ENCODE data around the gene SRPX2. TPM values are rescaled to one million over a fixed set of nuclear protein-coding genes. Genes with fewer than 3 reads are reported as not detected.

Gene SRPX2
- total RNA-seq, 1 donor from 2014 or later, result 1.1 TPM

DNA sequence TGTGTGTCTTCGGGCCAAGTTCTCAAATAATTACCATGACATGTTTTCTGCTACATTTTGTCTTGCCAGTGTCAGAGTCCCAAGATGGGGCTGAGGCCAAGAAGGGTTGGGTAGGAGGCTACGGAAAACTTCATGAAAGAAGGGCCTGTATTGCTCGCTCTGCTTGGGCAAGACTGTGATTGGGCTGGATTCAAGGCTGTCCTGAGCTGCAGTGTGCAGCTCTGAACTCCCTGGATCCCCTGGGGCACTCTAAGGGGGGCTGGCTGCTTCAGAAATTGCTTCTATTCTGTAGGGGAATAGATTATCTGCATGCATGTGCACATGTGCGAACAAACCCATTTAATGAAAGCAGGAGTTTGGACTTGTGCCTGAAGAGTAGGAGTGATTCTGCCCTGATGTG, 21.0 kb upstream of the SRPX2 start:
- no peak overlapping the region for H3K4me3 Mint-ChIP-seq (ENCODE audit: unreplicated experiment)

GRCh38 chrX:100625985-100626491, 18.0 kb upstream of the SRPX2 start:
- no peaks in the 10 kb centered on the region for H3K27me3 Mint-ChIP-seq (ENCODE audit: unreplicated experiment)
- H3K27ac Mint-ChIP-seq (ENCODE audit: unreplicated experiment), result no peak overlapping the region
- H3K4me3 Mint-ChIP-seq (ENCODE audit: unreplicated experiment), result no peak overlapping the region
- DNase-seq (ENCODE audit: low spot score), result no peak
- peaks cover 6% of the 10 kb centered on the region for H3K4me1 Mint-ChIP-seq (ENCODE audit: unreplicated experiment)
- TF ChIP-seq, protein P1, sequence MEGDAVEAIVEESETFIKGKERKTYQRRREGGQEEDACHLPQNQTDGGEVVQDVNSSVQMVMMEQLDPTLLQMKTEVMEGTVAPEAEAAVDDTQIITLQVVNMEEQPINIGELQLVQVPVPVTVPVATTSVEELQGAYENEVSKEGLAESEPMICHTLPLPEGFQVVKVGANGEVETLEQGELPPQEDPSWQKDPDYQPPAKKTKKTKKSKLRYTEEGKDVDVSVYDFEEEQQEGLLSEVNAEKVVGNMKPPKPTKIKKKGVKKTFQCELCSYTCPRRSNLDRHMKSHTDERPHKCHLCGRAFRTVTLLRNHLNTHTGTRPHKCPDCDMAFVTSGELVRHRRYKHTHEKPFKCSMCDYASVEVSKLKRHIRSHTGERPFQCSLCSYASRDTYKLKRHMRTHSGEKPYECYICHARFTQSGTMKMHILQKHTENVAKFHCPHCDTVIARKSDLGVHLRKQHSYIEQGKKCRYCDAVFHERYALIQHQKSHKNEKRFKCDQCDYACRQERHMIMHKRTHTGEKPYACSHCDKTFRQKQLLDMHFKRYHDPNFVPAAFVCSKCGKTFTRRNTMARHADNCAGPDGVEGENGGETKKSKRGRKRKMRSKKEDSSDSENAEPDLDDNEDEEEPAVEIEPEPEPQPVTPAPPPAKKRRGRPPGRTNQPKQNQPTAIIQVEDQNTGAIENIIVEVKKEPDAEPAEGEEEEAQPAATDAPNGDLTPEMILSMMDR (IDR thresholded peaks at IDR 0.05; ENCODE audit: unreplicated experiment), result no peak
- no peaks in the 10 kb centered on the region for H3K9me3 Mint-ChIP-seq (ENCODE audit: unreplicated experiment)
- H3K36me3 Mint-ChIP-seq (ENCODE audit: low read depth, unreplicated experiment), result no peaks in the 10 kb centered on the region

More for the DNA sequence above, 21.0 kb upstream of the SRPX2 start:
- no peak overlapping the region for H3K27ac Mint-ChIP-seq (ENCODE audit: unreplicated experiment)
- DNase-seq (ENCODE audit: low spot score), result no peak
- no peaks in the 10 kb centered on the region for H3K27me3 Mint-ChIP-seq (ENCODE audit: unreplicated experiment)
- no peaks in the 10 kb centered on the region for H3K9me3 Mint-ChIP-seq (ENCODE audit: unreplicated experiment)
- H3K4me1 Mint-ChIP-seq (ENCODE audit: unreplicated experiment), result peaks cover 6% of the 10 kb centered on the region
- TF ChIP-seq, protein P1 (IDR thresholded peaks at IDR 0.05; ENCODE audit: unreplicated experiment), result no peak
- no peaks in the 10 kb centered on the region for H3K36me3 Mint-ChIP-seq (ENCODE audit: low read depth, unreplicated experiment)

- no peak for DNase-seq (ENCODE audit: low spot score)
- Mint-ChIP-seq H3K4me1 (ENCODE audit: unreplicated experiment) (peaks cover 7% of the 10 kb centered on the region), H3K9me3 (ENCODE audit: unreplicated experiment) (no peaks in the 10 kb centered on the region), H3K27ac (ENCODE audit: unreplicated experiment) (no peak overlapping the region), H3K27me3 (ENCODE audit: unreplicated experiment) (peaks cover 3% of the 10 kb centered on the region), H3K4me3 (ENCODE audit: unreplicated experiment) (peak overlapping the region; percentile 56), H3K36me3 (ENCODE audit: low read depth, unreplicated experiment) (no peaks in the 10 kb centered on the region)
- TF ChIP-seq, protein P1 (IDR thresholded peaks at IDR 0.05; ENCODE audit: unreplicated experiment), result no peak
These were observed 9.0 kb upstream of the SRPX2 start for GRCh38 chrX:100635040-100635439.

DNA sequence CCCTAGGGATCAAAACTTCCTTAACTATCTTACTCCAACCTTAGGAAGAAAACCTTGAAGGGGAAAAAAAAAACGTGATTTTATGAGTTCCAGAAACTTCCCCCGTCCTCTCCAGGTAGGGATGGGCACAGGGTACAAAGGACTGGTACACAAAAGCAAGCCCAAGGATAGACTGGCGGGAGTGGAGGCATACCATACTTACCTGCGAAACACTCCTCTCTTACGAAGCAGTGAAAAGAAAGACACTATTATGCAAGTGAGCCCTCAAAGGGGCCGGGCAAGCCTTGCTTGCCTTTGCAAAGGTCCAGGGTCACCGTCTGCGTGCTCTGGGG, 8.0 kb upstream of the SRPX2 start:
- no peak for DNase-seq (ENCODE audit: low spot score)
- H3K27ac Mint-ChIP-seq (ENCODE audit: unreplicated experiment), result peak overlapping the region; percentile 30

DNA sequence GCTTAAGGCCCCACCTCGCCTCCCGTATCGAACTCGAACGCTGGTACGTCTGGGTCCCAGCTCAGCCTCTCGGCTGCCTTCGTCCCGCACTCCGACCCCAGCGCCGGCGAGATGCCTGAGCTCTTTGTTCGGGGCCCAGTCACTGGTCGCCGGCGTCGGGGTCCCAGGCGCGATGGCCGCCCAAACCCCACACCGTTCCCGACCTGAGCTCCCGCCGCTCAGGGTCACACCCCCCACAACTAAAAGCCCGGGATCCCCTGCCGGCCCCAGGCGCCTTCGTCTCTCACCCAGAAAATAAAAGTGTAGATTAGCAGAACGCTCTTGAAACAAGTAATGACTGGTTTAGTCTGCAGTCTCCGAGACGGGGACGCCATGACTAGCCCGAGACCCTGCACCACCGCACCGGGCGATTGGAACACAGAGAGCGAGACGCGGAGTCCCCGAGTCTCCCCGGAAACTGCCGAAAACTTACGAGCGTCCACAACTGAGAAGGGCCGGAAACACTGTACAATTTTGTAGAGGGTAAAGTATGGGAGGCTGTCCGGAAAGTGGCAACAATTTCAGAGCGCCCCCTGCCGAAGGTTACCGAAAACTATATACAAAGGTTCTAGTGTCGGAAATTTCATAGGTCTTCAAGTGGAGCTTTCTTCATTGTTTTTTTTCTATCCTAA, 7.5 kb upstream of the SRPX2 start, which contains the start of gene TSPAN6:
Gene TSPAN6 (minus strand): TSS at position 486 of the 671 bp plus-strand sequence. CDS start 112 bp downstream, at position 374.
- Mint-ChIP-seq H3K9me3 (ENCODE audit: unreplicated experiment) (no peaks in the 10 kb centered on the region), H3K4me1 (ENCODE audit: unreplicated experiment) (peaks cover 7% of the 10 kb centered on the region), H3K27ac (ENCODE audit: unreplicated experiment) (peak within 1 kb of the TSS; percentile 98), H3K36me3 (ENCODE audit: low read depth, unreplicated experiment) (no peaks in the 10 kb centered on the region), H3K4me3 (ENCODE audit: unreplicated experiment) (peak within 1 kb of the TSS; percentile 99), H3K27me3 (ENCODE audit: unreplicated experiment) (peaks cover 3% of the 10 kb centered on the region)
- TF ChIP-seq, protein P1 (IDR thresholded peaks at IDR 0.05; ENCODE audit: unreplicated experiment), result peak; percentile 51
- peak; percentile 73 for DNase-seq (ENCODE audit: low spot score)

More for the DNA sequence above, 8.0 kb upstream of the SRPX2 start:
- Mint-ChIP-seq H3K27me3 (ENCODE audit: unreplicated experiment) (peaks cover 3% of the 10 kb centered on the region), H3K36me3 (ENCODE audit: low read depth, unreplicated experiment) (no peaks in the 10 kb centered on the region), H3K9me3 (ENCODE audit: unreplicated experiment) (no peaks in the 10 kb centered on the region), H3K4me3 (ENCODE audit: unreplicated experiment) (peak overlapping the region; percentile 99), H3K4me1 (ENCODE audit: unreplicated experiment) (peaks cover 7% of the 10 kb centered on the region)
- TF ChIP-seq, protein P1 (IDR thresholded peaks at IDR 0.05; ENCODE audit: unreplicated experiment), result no peak
